Right renal cortex interstitium (tissue), 3 donors: ENCODE data around the gene ERG28. TPM values are rescaled to one million over a fixed set of nuclear protein-coding genes. Genes with fewer than 3 reads are reported as not detected.

Experiments
- DNase-seq, 3 donors: peaks; one replicate each; pipeline ENCODE4 v3.0.0-alpha.2; 2013; ENCODE audit warnings: low read depth in 3 of 3, low spot score in 2 of 3
- polyA plus RNA-seq, 3 donors: library from polyadenylated mRNA; unstranded; fragments of 120-200 nt; gene quantifications; one replicate each; pipeline ENCODE4 v1.2.1, GENCODE V29; 2013; ENCODE audit not compliant: insufficient read length in 3 of 3

Gene ERG28
- polyA plus RNA-seq, 3 donors, result 36.4 to 36.8 (median 36.4) TPM

DNA sequence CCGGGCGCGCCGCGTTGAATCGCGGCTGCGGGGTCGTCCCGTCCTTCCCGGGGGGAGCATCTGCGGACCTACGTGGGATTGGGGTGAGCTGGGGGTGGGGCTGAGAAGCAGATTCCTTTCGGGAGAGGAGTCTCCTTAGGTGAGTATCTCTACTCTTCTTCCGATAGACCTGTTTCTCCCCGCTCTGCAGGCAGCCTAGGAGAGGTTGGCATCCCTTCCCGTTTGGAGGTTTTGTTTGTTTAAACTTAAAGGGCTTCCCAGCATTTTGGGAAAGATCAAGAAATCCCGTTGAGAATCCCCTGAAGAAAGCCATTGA lies 781 bp upstream of the ERG28 start:
- no peak for DNase-seq

DNA sequence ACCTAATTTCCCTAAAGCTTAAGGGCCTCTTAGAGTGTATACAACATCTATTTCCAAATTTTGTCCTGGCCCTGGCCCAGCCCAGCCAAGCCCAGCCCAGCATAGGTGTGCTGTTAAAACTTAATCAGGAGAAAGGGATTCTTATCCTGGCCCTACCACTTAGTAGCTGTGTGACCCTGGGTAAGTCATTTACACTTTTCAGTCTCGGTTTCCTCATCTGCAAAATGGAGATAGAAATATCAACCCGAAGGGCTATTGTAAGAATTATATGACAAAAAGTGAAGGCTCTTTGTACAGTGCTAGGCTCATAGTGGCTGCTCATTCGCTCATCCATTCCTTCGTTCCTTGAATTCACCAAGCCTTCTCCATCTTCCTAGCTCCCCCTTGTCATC lies 442 bp downstream of the ERG28 start:
- no peak for DNase-seq

DNA sequence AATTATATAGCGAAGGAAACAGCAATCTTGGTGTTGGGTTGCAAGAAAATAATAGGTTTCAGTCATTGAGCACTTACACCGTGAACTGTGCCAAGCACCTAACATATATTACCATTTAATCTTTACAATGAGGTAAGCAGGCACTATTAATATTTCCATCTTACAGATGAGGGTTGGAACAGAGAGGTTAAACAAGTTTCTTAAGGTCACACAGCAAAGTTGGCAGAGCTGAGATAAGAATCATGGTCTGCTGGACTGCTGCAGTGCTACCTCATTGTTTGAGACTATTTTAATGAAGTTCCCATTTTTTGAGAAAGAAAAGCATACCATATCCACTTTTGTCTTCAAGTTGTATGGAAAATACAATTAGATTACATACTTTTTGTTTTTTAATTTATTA lies 1.7 kb downstream of the ERG28 start:
- DNase-seq, result no peak

DNA sequence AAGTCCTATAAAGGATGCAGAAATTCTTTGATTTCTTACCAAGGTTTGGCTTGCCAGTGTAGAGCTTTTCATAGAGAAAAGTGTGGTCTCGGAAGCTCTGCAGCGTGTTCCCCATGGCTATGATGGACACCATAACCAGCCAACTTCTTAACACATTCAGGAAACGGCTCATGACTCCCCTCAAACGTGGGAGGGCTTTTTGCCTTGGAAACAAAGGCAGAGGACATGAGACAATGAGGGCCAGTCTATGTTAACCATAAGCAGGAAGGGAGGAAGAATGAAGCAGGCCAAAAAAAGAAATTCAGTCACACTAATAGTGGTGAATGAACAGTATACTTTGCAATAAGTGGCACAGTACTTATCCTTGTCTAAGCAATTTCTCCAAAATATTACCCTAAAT lies 3.3 kb downstream of the ERG28 start:
- no peak for DNase-seq

DNA sequence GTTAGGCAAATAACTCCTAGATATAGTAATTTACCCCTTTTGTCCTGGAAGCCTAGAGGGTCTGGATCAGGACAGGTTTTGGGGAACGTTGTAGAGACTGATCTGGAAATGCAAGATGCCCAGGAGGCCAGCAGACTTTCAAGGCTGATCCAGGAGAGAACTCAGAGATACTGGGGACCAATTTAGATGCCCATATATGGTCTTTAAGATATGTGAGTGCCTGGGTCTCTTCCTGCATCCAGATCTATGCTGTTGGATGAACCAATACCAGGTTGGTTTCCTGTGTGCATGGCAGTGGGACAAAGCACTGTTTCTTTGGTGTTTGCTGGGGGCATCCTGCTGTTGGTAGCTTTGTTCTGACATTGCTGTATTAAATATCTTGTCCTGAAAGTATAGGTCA lies 5.4 kb downstream of the ERG28 start:
- DNase-seq, result no peak

DNA sequence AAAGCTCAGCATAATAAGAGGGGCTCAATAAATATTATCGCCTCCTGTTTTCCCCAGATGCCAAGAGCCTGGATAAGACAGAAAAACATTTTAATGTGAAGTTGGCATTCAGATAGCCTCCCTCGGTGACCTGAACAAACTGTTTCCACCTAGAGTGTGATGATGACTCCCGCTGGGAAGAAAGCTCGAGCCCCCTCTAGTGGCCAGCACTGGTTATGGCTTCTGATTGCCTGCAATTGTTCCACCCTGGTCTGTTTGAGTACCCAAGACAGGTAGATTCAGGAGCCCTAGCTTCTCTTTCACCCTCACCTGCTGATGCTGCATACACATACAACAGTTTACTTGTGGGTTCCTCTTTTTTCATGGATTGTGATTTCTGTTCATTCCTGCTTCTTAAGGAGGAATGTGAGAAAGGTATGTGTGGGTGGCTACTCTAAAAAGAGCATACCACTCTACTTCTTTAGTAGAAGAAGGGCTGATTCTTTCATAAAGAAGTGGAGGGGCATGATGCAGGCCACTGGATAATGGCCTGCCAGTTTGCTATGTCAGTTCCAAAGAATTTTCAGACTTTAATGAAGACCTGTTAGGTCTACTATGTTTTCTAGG lies 6.4 kb downstream of the ERG28 start:
- DNase-seq, result peak in 1 of 3 donors; percentile 59

DNA sequence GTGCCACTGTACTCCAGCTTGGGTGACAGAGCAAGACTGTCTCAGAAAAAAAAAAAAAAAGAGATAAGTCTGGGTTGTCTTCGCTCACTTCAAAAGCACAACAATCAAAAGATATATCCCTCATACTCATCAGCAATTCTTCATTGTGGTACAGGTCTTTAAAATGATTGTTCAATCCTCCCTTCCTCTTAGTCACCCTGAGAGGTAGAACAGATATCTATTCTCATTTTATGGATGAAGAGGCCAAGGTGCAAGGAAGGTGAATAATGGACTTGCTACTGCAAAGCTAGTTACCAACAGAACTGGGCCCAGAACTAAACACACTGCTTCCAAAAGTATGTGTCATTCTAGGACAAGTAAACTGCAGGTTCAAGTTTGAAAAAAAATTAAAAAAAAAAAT lies 7.1 kb downstream of the ERG28 start:
- DNase-seq, result no peak

DNA sequence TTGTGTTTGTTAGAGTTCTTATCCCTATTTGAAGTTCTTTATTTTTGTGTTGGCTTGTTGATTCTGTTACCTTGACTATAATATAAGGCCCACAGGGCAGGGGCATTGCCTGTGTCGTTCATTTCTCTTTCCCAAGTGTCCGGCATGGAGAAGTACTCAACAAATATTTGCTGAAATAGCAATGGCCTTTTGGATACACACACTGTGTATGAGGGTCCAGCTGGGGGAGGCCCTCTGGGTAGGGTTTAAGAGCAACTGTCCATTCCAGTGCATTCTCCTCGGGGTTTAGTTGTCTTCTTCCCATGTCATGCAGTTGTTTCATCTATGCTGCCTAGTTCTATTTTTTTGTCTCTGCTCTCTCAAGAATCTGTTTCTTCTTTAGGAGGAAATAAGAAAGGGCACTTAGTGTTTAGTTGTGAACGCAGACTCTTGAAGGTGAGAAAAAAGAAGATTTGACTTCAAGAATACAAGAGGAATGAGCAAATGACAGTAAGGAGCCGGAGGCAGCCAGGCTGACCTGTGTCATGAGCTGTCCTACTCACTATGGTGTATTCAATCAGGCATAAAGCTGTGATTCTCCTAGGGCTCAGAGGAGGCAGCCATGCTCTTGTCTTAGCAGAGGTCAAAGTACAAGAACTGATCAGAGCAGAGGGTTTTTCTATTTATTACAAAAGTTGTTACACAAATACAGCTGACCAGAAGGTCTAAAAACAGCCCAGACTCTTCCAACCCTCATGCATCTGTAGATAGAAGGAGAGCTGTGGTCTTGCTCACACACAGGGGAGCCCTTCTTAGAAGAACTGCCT lies 10.2 kb downstream of the ERG28 start:
- no peak for DNase-seq

DNA sequence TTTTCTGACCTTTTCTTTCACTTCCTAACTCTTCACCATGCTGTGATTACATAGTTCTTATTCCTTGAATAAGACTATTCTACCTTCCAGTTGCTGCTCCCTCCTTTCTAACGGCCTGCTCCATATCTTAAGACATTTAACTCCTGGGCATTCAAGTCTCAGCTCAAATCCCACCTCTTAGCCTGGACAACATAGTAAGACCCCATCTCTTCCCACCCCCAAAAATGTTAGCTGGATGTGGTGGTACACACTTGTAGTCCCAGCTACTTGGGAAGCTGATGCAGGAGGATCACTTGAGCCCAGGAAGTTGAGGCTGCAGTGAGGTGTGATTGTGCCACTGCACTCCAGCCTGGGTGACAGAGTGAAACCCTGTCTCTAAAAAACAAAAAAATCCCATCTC lies 10.9 kb downstream of the ERG28 start:
- no peak for DNase-seq

DNA sequence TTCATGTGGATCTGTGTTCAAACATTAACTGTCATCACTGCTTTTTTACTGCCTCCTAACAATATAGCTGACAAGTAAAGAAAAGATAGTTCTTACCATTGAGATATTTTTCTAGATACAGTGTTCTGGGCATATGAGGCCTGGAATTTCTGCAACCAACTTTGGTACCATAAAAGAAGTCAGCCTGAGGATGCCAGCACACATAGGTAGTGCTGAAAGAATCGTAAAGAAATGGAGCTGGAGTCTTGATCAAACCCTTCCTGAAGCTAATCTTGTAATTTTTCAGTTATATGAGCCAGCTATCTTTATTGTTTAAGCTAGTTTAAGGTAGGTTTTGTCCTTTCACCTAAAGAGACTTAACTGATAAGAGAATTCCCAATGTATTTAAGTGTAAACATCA lies 11.3 kb downstream of the ERG28 start:
- DNase-seq, result no peak

DNA sequence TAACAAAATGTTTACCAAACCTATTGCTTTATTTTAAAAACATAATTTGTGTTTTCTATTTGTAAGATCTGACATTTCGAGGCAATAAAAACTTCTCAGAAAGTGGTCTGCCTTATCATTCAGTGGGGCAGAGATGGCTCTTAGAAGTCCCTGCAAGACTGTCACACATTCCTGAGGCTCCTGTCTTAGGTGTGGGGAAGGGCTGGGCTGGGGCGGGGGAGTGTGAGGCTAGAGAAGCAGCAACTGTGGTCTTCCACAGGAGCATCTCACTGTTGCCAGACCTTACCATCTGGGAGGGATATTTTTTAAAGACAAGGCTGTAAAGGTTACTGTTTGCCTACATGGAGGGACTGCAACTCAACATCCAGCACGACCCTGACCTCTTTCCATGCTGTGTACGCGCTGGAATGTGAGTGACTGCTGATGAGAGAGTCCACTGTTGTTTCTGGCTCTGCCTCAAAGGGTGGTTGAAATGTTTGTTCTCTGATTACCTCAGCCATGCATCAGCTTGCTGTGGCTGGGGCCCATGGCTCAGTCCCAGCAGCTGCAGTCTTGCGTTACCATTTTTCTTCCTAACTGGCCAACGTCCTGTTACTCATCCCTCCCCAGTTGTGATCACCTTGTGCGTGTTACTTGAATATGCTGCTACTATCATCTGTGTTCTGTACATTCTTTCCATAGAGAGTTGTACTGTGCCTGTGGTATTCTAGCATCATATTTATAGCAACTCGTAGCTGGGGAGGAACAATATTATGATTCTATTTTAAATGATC lies 12.4 kb downstream of the ERG28 start:
- DNase-seq, result peak in 2 of 3 donors; percentile 58 to 69

DNA sequence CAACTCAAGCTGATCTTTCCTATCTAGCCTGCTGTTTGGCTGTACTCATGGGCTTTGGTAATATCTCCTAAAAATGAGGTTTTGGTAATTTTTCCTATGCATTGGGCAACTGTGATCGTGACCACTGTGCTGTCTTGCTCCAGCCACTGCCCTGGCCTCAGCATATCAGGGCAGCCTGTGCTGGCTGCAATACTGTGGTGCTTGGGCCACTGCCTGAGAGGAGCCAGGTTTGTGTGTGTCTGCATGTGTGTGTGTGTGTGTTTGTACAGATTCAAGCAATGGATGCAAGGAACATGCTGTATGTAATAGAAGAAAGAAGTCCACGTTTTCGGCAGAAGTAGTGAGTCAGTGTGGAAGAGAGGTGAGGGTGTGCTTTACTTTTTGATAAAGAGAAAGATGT lies 13.0 kb downstream of the ERG28 start:
- DNase-seq, result no peak

DNA sequence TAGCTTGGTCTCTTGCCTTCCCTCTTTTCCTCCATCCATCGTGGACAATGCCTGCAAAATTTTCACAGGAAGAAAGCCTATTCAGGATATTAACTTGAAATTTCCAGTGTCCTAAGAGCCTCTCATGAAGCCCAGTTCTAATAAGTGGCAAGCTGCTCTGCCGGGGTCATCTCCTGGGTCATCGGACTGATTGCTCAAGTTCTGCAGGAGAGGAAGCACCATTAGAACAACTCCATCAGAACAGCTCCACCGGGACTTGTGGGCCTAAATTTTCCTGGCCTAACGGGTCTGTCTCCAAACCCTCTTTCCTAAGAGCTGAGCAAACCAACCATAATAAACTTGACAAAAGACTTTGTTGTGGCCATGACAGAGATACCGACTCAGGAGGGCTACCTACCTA lies 13.9 kb downstream of the ERG28 start:
- DNase-seq, result no peak

DNA sequence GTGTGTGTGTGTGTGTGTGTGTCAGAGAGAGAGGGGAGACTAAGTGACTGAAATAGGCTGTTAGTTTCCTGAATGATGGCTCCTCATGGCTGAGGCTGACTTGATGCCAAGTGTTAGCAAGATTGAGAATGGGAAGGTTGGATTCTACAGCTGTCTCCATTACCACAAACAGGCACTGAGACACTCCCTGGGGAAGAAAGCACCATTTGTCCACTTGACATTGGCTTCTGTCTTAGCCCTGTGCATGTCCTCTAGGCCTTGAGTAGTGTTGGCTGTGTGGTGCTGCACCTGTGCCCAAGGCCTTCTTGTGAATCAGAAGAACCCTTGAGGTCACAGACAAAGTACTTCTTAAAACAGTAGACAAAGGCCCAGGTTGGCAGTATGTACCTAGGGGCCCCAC lies 15.6 kb downstream of the ERG28 start:
- DNase-seq, result no peak

DNA sequence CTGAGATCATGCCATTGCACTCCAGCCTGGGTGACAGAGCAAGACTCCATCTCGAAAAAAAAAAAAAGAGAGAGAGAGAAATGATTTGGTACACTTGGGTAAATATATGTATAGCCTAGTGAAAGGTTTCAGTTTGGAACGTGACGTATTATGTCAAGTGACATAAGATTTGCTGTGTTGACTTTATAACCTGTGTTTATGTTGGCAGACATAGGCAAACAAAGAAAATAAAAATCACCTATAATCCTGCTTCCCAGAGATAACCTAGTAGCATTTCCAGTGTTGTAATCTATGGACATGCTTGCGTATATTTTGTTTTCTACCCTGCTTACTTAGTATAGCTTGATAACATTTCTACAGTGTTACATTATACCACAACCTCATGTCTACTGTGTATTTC lies 16.7 kb downstream of the ERG28 start:
- no peak for DNase-seq

DNA sequence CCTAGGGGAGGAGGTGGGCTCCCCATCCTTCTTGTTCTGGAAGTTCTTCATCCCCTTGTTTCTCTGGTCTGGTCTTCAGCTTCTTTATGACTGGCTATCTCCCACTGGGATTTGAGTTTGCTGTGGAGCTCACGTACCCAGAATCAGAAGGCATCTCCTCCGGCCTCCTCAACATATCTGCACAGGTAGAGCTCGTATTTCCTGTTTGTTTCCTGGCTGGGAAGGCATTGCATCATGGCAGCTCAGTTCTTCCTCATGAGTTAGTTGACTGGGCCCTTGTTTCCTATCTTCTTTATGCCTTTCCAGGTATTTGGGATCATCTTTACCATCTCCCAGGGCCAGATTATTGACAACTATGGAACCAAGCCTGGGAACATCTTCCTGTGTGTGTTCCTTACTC lies 19.8 kb downstream of the ERG28 start:
- DNase-seq, result no peak

DNA sequence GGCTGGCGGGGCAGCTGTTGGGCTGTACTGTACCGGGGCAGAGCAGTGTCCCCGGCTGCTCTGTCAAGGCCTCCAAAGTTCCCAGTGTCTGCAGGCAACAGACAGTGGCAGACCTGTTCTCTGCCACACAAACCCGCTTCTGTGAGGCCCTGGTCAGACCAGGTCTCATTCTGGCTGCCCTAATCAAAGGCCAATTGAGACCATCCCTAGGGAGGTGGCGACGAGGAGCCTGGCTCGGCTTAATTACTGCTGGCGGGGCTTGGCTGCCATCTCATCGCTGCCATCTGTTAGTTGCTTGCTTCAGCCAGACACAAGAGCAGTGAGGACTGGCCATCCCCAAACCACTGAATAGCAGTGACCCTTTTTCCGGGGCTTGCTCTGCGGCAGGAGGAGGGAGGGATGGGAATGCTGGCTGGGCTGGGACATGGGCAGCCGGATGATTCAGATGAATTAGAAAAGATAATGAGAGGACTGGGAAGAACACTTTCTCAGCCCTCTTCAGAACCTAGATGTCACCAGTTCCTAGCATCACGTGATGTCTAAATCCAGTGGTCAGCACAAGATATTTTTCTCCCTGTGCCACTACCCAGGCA lies 24.5 kb downstream of the ERG28 start:
- DNase-seq, result no peak

DNA sequence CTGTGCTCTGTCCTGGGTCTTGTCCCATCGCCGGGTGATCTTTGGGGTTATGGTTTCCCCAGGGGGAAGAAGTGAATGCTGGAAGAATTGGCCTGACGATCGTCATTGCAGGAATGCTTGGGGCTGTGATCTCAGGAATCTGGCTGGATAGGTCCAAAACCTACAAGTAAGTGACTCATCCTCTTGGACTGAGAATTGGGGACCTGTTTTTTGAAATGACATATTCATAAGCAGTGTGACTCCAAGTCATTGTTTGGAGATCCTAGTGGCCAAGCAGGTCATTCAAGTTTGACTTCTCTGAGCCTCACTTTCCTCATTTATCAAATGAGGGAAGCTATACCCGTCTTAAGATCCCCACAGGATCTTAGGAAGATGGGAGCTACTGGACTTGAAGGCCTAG lies 25.8 kb downstream of the ERG28 start:
- no peak for DNase-seq

DNA sequence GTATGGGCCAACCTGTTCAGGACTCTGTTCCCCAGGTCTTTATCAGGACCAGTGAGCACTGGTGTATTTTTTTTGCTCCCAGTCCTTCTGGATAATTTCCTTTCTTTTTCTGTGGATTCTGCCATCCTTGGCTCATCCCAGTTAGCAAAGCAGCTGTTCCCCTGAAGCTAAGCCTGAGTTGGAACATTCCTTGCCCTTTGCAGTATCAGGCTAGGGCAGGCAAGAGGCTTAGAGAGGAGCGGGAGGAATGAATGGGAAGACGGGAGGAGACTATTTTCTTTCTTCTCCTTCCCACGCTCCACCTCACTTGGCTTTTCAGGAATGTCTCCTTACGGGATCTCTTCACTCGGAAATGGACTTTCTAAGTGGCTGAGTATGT lies 29.2 kb downstream of the ERG28 start:
- DNase-seq, result no peak

DNA sequence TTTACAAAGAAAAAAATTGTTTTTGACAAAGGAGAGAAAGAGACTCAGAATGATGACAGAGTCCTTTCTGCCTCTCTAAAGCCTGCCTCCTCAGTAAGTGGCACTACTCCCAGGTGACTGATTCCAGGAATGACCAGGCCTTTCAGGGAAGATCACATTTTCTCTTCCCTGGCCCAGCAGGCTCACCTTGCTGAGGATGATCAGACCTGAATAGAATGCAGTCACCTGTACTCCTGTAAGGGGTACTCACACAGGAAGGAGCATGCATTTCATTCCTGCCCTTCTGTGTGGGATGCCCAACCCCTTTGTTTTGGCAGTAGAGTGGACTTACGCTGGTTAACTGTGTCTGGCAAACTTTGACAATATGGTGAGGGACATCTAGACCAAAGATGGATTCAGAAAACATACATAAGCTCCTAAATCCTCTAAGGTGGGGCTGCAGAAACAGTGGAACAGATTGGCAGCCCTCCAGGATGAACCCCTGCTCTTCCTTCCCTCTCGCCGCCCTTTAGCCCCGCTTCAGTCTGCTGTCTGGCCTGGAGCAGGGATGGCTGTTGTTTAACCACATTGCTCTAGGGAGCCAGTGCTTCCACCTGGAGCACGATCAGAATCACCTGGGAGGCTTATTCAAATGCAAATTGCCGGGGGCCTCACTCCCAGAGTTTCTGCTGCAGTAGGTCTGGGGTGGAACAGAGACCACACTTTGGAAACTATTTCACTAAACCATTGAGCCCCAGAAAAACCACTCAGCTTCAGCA lies 29.8 kb downstream of the ERG28 start:
- DNase-seq, result no peak

DNA sequence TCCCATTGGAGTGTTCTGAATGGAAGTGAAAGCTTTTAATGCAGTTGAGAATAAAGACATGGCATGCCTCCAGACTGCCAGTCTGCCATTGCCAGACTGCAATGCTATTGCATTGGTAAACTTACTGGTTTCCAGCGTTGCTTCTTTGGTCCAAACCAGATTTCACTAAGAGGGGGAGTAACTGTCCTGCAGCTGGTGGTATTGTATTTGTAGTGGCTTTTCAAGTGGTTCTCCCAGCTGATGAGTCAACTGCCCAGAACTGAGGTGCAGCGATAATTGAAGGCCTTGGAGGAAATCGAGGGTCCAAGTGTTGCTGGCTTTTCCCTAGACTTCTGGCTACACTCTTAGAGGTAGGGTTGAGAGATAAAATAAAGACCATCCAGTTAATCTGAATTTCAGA lies 31.9 kb downstream of the ERG28 start:
- no peak for DNase-seq
